Activated CD4-positive, alpha-beta memory T cell treated with anti-CD3 and anti-CD28 coated beads, Interleukin-2, amount 10 ng/mL, durations not matched to agents 7 days and 5 days (primary cell): ENCODE measurements around the gene WFIKKN1. TPM values are rescaled to one million over a fixed set of nuclear protein-coding genes. Genes with fewer than 3 reads are reported as not detected.

Experiments
- total RNA-seq, 2 experiments: library from RNA; stranded (reverse); gene quantifications; one replicate each; pipeline ENCODE4 v1.2.3, GENCODE V29; 2021

Gene WFIKKN1
- total RNA-seq, 2 experiments from 2014 or later: 0.10 to 0.13 TPM

Other genes starting within 250 kb of the WFIKKN1 start
- 10 to 100 TPM; 59.2 to 59.9 TPM for gene PGAP6, start 249.0 kb upstream of the WFIKKN1 start, total RNA-seq
- 10 to 100 TPM; 33.9 to 34.0 TPM for gene NME4, start 233.8 kb upstream of the WFIKKN1 start, total RNA-seq
- 1 to 10 TPM; 3.0 to 3.3 TPM for gene DECR2, start 229.1 kb upstream of the WFIKKN1 start, total RNA-seq
- 10 to 100 TPM; 21.2 to 25.4 TPM for gene RAB11FIP3, start 205.3 kb upstream of the WFIKKN1 start, total RNA-seq
- gene CAPN15, start 103.3 kb upstream of the WFIKKN1 start, total RNA-seq: 10 to 100 TPM; 91.7 to 93.4 TPM
- gene PRR35, start 70.6 kb upstream of the WFIKKN1 start, total RNA-seq: not detected
- 1 to 10 TPM; 2.3 to 2.6 TPM for gene NHLRC4, start 64.0 kb upstream of the WFIKKN1 start, total RNA-seq
- 10 to 100 TPM; 33.7 to 35.1 TPM for gene PIGQ, start 61.0 kb upstream of the WFIKKN1 start, total RNA-seq
- 10 to 100 TPM; 12.2 to 14.2 TPM for gene RAB40C, start 40.9 kb upstream of the WFIKKN1 start, total RNA-seq
- 10 to 100 TPM; 66.6 to 67.5 TPM for gene METTL26, start 5.3 kb downstream of the WFIKKN1 start, total RNA-seq
- gene MCRIP2, start 10.8 kb downstream of the WFIKKN1 start, total RNA-seq: 10 to 100 TPM; 20.3 to 22.8 TPM
- gene WDR90, start 18.4 kb downstream of the WFIKKN1 start, total RNA-seq: 10 to 100 TPM; 58.0 to 58.4 TPM
- gene RHOT2, start 37.1 kb downstream of the WFIKKN1 start, total RNA-seq: 100 to 1,000 TPM; 140 to 141 TPM
- gene RHBDL1, start 44.7 kb downstream of the WFIKKN1 start, total RNA-seq: 1 to 10 TPM; 1.5 TPM
- 10 to 100 TPM; 63.9 to 78.3 TPM for gene STUB1, start 49.4 kb downstream of the WFIKKN1 start, total RNA-seq
- gene JMJD8, start 53.3 kb downstream of the WFIKKN1 start, total RNA-seq: 10 to 100 TPM; 27.1 to 27.2 TPM
- gene WDR24, start 59.4 kb downstream of the WFIKKN1 start, total RNA-seq: 10 to 100 TPM; 18.1 to 18.7 TPM
- 10 to 100 TPM; 30.9 to 34.6 TPM for gene FBXL16, start 74.8 kb downstream of the WFIKKN1 start, total RNA-seq
- 1 to 10 TPM; 4.4 to 6.2 TPM for gene METRN, start 84.1 kb downstream of the WFIKKN1 start, total RNA-seq
- 1 to 10 TPM; 8.4 to 9.3 TPM for gene ANTKMT, start 90.2 kb downstream of the WFIKKN1 start, total RNA-seq
- 1 to 10 TPM; 1.9 to 2.3 TPM for gene CCDC78, start 95.5 kb downstream of the WFIKKN1 start, total RNA-seq
- gene HAGHL, start 96.1 kb downstream of the WFIKKN1 start, total RNA-seq: 1 to 10 TPM; 8.9 to 9.1 TPM
- 10 to 100 TPM; 34.0 to 34.8 TPM for gene CIAO3, start 110.0 kb downstream of the WFIKKN1 start, total RNA-seq
- gene MSLN, start 129.7 kb downstream of the WFIKKN1 start, total RNA-seq: not detected
- 10 to 100 TPM; 22.2 to 22.3 TPM for gene RPUSD1, start 157.4 kb downstream of the WFIKKN1 start, total RNA-seq
- 10 to 100 TPM; 77.6 to 80.0 TPM for gene CHTF18, start 157.6 kb downstream of the WFIKKN1 start, total RNA-seq
- gene GNG13, start 169.7 kb downstream of the WFIKKN1 start, total RNA-seq: not detected